ENCODE results near the gene RASSF1.

The RASSF1 gene

GRCh38 chr3:50338965-50339364 is 1.7 kb downstream of the RASSF1 start:
- peak overlapping the region; percentile 97 for H3K4me3 ChIP-seq (replicated peaks; ENCODE audit: low read depth, low read length)
- DNase-seq (ENCODE audit: extremely low read depth, low read depth) = no peak
- no peak for TF ChIP-seq CTCF (IDR thresholded peaks at IDR 0.05; ENCODE audit: low read depth, low read length, missing control alignments)

GRCh38 chr3:50337175-50337861 is 3.3 kb downstream of the RASSF1 start:
- peak overlapping the region; percentile 97 for H3K4me3 ChIP-seq (replicated peaks; ENCODE audit: low read depth, low read length)
- TF ChIP-seq CTCF (IDR thresholded peaks at IDR 0.05; ENCODE audit: low read depth, low read length, missing control alignments) = no peak
- peak; percentile 94 for DNase-seq (ENCODE audit: extremely low read depth, low read depth)

DNA sequence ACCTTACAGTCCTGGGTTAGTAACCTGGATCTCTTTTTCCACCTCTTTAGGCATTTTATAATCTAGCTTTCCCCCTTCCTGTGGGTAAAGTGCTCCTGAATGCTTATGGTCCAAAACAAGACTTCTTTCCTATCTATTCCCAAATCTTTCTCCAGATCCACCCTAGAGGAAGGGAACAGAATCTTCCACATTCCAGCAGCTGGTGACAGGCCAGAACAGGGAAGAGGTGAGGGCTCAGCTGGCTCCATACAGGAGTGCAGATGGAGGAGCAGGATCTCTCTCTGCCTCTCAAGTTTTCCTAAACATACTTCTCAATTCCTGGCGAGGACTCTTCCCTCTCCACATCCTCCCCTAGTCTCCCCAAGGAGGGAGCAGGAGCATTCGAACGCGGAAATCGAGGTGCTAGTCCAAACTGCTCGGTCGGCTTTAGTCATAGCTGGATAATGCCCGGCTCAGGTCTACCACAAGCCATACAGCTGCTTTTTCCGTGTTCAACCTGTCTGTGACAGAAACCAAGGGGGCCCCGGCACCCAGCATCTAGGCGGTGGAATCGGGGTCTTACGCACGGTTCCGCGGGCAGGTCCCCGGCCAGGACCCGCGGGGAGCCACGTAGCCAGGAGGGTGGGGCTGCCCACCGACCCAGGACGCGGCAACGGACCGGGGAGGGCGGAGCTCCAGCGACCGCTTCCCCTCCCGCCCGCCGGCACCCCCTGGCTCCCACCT is 4.0 kb downstream of the RASSF1 start:
- DNase-seq (ENCODE audit: extremely low read depth, low read depth) = no peak
- H3K4me3 ChIP-seq (replicated peaks; ENCODE audit: low read depth, low read length) = peak overlapping the region; percentile 97
- no peak for TF ChIP-seq CTCF (IDR thresholded peaks at IDR 0.05; ENCODE audit: low read depth, low read length, missing control alignments)

DNA sequence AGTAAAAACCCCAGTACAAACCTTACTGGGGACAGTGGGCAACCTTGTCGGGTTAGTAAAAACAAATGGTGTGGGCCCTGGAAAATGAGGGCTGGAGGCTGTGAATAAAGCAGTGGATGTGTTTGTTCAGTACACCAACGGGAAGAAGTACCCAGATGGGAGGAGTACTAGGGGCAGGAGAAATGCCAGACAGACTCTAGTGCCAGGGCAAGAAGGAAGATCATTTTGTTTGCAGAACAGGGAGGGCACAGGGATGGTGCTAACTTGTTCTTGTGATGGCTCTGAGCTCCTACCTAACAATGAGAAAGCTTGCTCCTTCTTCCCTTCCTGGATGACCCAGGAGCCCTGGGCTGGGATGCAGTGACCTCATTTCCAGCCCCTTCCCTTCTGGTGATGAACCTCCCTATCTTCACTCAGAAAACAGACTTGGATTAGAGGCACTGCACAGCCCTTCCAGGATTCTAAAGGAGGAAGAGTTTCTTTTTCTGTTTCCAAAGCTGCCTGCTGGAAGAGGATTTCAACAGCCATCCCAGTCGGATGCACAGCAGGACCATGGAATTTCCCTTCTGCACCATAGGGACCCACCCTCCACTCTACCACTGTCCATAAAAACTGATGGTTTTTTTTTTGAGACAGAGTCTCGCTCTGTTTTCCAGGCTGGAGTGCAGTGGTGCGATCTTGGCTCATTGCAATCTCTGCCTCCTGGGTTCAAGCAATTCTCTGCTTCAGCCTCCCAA is 6.1 kb downstream of the RASSF1 start:
- peak overlapping the region; percentile 97 for H3K4me3 ChIP-seq (replicated peaks; ENCODE audit: low read depth, low read length)
- TF ChIP-seq CTCF (IDR thresholded peaks at IDR 0.05; ENCODE audit: low read depth, low read length, missing control alignments) = no peak
- DNase-seq (ENCODE audit: extremely low read depth, low read depth) = no peak

DNA sequence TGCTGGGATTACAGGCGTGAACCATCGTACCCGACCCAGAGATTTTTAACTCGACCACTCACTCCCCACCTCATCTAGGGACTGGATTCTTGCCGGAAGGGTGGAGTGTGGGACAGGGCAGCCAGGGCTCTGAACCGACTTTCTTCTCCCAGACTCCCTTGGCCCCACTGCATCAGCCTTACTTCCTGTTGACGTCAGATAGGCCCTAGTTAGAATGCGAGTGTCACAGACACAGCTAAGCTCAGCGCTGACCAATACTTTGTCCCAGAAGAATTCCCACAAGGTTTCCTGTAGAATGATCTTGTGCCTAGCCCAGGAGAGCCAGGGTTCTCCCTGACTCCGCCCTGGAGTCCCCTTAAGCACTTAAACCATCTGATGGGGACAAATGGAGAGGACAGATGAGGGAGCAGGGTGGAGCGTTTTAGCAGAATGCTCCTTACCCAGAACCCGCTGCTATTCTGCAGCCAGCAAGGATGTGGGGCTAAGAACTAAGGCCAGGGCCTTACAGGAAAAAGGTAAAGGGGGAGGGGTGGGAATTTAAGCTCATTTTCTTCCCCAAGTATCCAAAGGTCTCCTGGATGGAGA is 6.8 kb downstream of the RASSF1 start:
- DNase-seq (ENCODE audit: extremely low read depth, low read depth) = no peak
- no peak for TF ChIP-seq CTCF (IDR thresholded peaks at IDR 0.05; ENCODE audit: low read depth, low read length, missing control alignments)
- peak overlapping the region; percentile 8; the same call in 1 of the 2 replicates for H3K4me3 ChIP-seq (replicated peaks; ENCODE audit: low read depth, low read length)

GRCh38 chr3:50331364-50331907 is 9.2 kb downstream of the RASSF1 start:
- H3K4me3 ChIP-seq (replicated peaks; ENCODE audit: low read depth, low read length) = no peak overlapping the region
- TF ChIP-seq CTCF (IDR thresholded peaks at IDR 0.05; ENCODE audit: low read depth, low read length, missing control alignments) = no peak
- DNase-seq (ENCODE audit: extremely low read depth, low read depth) = no peak
